Measurements from ENCODE around the gene SLC35E1.
"Not testable (repeated sequence)": the region's sequence is repeated elsewhere in the genome, so short reads cannot be mapped to it uniquely, and the experiment has no call there.

The SLC35E1 gene

GRCh38 chr19:16561382-16561781, 10.8 kb downstream of the SLC35E1 start:
- Histone ChIP-seq H3F3A (ENCODE audit: insufficient read depth) (no peaks in the 10 kb centered on the region), H3K4me2 (ENCODE audit: low read depth, low read length, poor library complexity, severe bottlenecking) (no peak overlapping the region), H3K4me3 (ENCODE audit: insufficient read depth, low read length, poor library complexity, severe bottlenecking) (no peak overlapping the region), H3K27ac (ENCODE audit: low read depth, low read length) (no peak overlapping the region), H3K27me3 (ENCODE audit: low read length) (no peaks in the 10 kb centered on the region), H3K9me3 (ENCODE audit: insufficient read depth, low read length) (no peaks in the 10 kb centered on the region), H3K9me2 (replicated peaks; ENCODE audit: insufficient read depth, low read length) (no peaks in the 10 kb centered on the region), H3K36me3 (ENCODE audit: low read length) (0 out of 2 replicates have a peak, but pooled peaks cover 5% of the 10 kb centered on the region), H3K79me2 (ENCODE audit: insufficient read depth, low read length) (no peaks in the 10 kb centered on the region), H4K20me1 (ENCODE audit: low read depth, low read length) (no peaks in the 10 kb centered on the region), H2AFZ (ENCODE audit: low read depth, low read length, severe bottlenecking) (no peak overlapping the region), H3K9ac (ENCODE audit: low read length) (no peak overlapping the region)
- TF ChIP-seq, protein P1, sequence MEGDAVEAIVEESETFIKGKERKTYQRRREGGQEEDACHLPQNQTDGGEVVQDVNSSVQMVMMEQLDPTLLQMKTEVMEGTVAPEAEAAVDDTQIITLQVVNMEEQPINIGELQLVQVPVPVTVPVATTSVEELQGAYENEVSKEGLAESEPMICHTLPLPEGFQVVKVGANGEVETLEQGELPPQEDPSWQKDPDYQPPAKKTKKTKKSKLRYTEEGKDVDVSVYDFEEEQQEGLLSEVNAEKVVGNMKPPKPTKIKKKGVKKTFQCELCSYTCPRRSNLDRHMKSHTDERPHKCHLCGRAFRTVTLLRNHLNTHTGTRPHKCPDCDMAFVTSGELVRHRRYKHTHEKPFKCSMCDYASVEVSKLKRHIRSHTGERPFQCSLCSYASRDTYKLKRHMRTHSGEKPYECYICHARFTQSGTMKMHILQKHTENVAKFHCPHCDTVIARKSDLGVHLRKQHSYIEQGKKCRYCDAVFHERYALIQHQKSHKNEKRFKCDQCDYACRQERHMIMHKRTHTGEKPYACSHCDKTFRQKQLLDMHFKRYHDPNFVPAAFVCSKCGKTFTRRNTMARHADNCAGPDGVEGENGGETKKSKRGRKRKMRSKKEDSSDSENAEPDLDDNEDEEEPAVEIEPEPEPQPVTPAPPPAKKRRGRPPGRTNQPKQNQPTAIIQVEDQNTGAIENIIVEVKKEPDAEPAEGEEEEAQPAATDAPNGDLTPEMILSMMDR (IDR thresholded peaks at IDR 0.05; ENCODE audit: insufficient read depth, low read length, poor library complexity, severe bottlenecking), result no peak
- no peak for TF ChIP-seq EZH2phosphoT487 (conservative IDR thresholded peaks at IDR 0.05; ENCODE audit: low read length)

DNA sequence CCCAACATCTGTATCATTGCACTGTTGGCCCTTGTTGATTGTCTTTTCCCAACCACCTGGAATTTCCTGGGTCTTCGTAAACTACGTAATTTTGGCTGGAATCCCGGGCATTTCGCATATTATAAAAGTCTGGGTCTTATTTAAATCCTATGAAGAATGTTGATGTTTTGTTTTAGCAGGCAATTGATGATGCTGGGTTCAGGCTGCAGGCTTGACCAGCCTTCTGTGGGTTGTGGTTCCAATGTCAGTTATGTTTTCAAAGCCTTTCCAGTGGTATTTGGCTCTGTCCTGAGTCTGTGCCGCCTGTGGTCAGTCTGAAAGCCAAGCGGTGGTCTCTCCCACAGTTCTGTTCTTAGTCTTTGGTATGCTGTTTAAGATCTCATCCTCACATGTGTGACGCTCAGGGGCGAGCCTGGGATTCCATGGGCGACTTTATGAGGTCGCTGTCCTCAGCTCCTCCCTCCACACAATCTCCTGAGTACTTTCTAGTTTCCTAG, 12.4 kb downstream of the SLC35E1 start:
- Histone ChIP-seq H3K4me2 (ENCODE audit: low read depth, low read length, poor library complexity, severe bottlenecking) (no peak overlapping the region), H3K27ac (ENCODE audit: low read depth, low read length) (no peak overlapping the region), H3K4me3 (ENCODE audit: insufficient read depth, low read length, poor library complexity, severe bottlenecking) (no peak overlapping the region), H3K79me2 (ENCODE audit: insufficient read depth, low read length) (no peaks in the 10 kb centered on the region), H3K27me3 (ENCODE audit: low read length) (no peaks in the 10 kb centered on the region), H3K9me3 (ENCODE audit: insufficient read depth, low read length) (no peaks in the 10 kb centered on the region), H3K9me2 (replicated peaks; ENCODE audit: insufficient read depth, low read length) (no peaks in the 10 kb centered on the region), H2AFZ (ENCODE audit: low read depth, low read length, severe bottlenecking) (no peak overlapping the region), H3F3A (ENCODE audit: insufficient read depth) (no peaks in the 10 kb centered on the region), H4K20me1 (ENCODE audit: low read depth, low read length) (no peaks in the 10 kb centered on the region), H3K36me3 (ENCODE audit: low read length) (0 out of 2 replicates have a peak, but pooled peaks cover 5% of the 10 kb centered on the region), H3K9ac (ENCODE audit: low read length) (no peak overlapping the region)
- TF ChIP-seq, protein P1 (IDR thresholded peaks at IDR 0.05; ENCODE audit: insufficient read depth, low read length, poor library complexity, severe bottlenecking), result no peak
- no peak for TF ChIP-seq EZH2phosphoT487 (conservative IDR thresholded peaks at IDR 0.05; ENCODE audit: low read length)

- H3K36me3 ChIP-seq (ENCODE audit: low read length), result 0 out of 2 replicates have a peak, but pooled peaks cover 4% of the 10 kb centered on the region
- H3K9me3 ChIP-seq (ENCODE audit: insufficient read depth, low read length), result no peaks in the 10 kb centered on the region
- TF ChIP-seq EZH2phosphoT487 (conservative IDR thresholded peaks at IDR 0.05; ENCODE audit: low read length), result no peak
- TF ChIP-seq, protein P1 (IDR thresholded peaks at IDR 0.05; ENCODE audit: insufficient read depth, low read length, poor library complexity, severe bottlenecking), result no peak
- H3K4me2 ChIP-seq (ENCODE audit: low read depth, low read length, poor library complexity, severe bottlenecking), result no peak overlapping the region
- no peak overlapping the region for H3K4me3 ChIP-seq (ENCODE audit: insufficient read depth, low read length, poor library complexity, severe bottlenecking)
- H2AFZ ChIP-seq (ENCODE audit: low read depth, low read length, severe bottlenecking), result no peak overlapping the region
- no peaks in the 10 kb centered on the region for H3K27me3 ChIP-seq (ENCODE audit: low read length)
- H4K20me1 ChIP-seq (ENCODE audit: low read depth, low read length), result no peaks in the 10 kb centered on the region
- H3K27ac ChIP-seq (ENCODE audit: low read depth, low read length), result no peak overlapping the region
- H3K9ac ChIP-seq (ENCODE audit: low read length), result no peak overlapping the region
- H3K79me2 ChIP-seq (ENCODE audit: insufficient read depth, low read length), result no peaks in the 10 kb centered on the region; the same call in 1 of the 2 replicates
- H3F3A ChIP-seq (ENCODE audit: insufficient read depth), result peaks cover 4% of the 10 kb centered on the region
- no peaks in the 10 kb centered on the region for H3K9me2 ChIP-seq (replicated peaks; ENCODE audit: insufficient read depth, low read length)
Observed at GRCh38 chr19:16554776-16555175, 17.4 kb downstream of the SLC35E1 start.

- H3K9me3 ChIP-seq (ENCODE audit: insufficient read depth, low read length); H3K9ac ChIP-seq (ENCODE audit: low read length); H3K4me3 ChIP-seq (ENCODE audit: insufficient read depth, low read length, poor library complexity, severe bottlenecking); H3K36me3 ChIP-seq (ENCODE audit: low read length); H3K4me2 ChIP-seq (ENCODE audit: low read depth, low read length, poor library complexity, severe bottlenecking); H3K27me3 ChIP-seq (ENCODE audit: low read length); H2AFZ ChIP-seq (ENCODE audit: low read depth, low read length, severe bottlenecking); H3K27ac ChIP-seq (ENCODE audit: low read depth, low read length); H3K9me2 ChIP-seq (replicated peaks; ENCODE audit: insufficient read depth, low read length); H4K20me1 ChIP-seq (ENCODE audit: low read depth, low read length): not testable (repeated sequence)
- peaks cover 22% of the 10 kb centered on the region for H3F3A ChIP-seq (ENCODE audit: insufficient read depth)
- peaks cover 16% of the 10 kb centered on the region; the same call in 1 of the 2 replicates for H3K79me2 ChIP-seq (ENCODE audit: insufficient read depth, low read length)
Observed at GRCh38 chr19:16551902-16552301, 20.3 kb downstream of the SLC35E1 start.

All from SU-DHL-6 (cell line).